Kidney (tissue), 14 donors: ENCODE data around the gene ADAMTSL3. TPM values are rescaled to one million over a fixed set of nuclear protein-coding genes. Genes with fewer than 3 reads are reported as not detected.

Experiments used
- DNase-seq, 5 donors: peaks; one replicate each; pipeline ENCODE4 v3.0.0-alpha.2; 2013 to 2020
- FAIRE-seq: peaks from 2 replicates; lab custom pipeline; 2012; peaks lifted over from hg19 to GRCh38; lab: Jason Lieb, UNC
- H3K27ac ChIP-seq, 2 donors: one replicate each; pipeline ENCODE4 v1.7.0; 2013; ENCODE audit warnings: low read depth in 2 of 2, low read length in 2 of 2, inconsistent platforms in 1 of 2
- H3K27me3 ChIP-seq: one replicate; pipeline ENCODE4 v1.7.1; 2013; ENCODE audit warnings: low read length, inconsistent platforms; ENCODE audit not compliant: control insufficient read depth, insufficient read depth
- H3K36me3 ChIP-seq, 3 donors: one replicate each; pipeline versions ENCODE4 v1.7.0 to v1.7.1; 2013; ENCODE audit warnings: low read length in 3 of 3, control low read depth in 1 of 3, inconsistent platforms in 1 of 3; ENCODE audit not compliant: insufficient read depth in 3 of 3, control insufficient read depth in 2 of 3
- H3K4me1 ChIP-seq, 3 donors: one replicate each; pipeline versions ENCODE4 v1.7.0 to v1.7.1; 2013; ENCODE audit warnings: low read length in 3 of 3, inconsistent platforms in 1 of 3, low read depth in 1 of 3; ENCODE audit not compliant: control insufficient read depth in 2 of 3, insufficient read depth in 2 of 3
- H3K4me3 ChIP-seq, 3 donors: one replicate each; pipeline versions ENCODE4 v1.7.0 to v1.8.1; 2013; ENCODE audit warnings: low read length in 3 of 3, control low read depth in 1 of 3, inconsistent platforms in 1 of 3
- H3K9ac ChIP-seq, 3 donors: one replicate each; pipeline versions ENCODE4 v1.7.0 to v1.7.1; 2013; ENCODE audit warnings: low read length in 3 of 3, control low read depth in 1 of 3, inconsistent platforms in 1 of 3
- H3K9me3 ChIP-seq, 3 donors: one replicate each; pipeline versions ENCODE4 v1.7.0 to v1.7.1; 2013; ENCODE audit warnings: low read length in 3 of 3, control low read depth in 1 of 3, inconsistent platforms in 1 of 3; ENCODE audit not compliant: control insufficient read depth in 2 of 3, insufficient read depth in 1 of 3
- CTCF ChIP-seq: IDR thresholded peaks from 3 replicates; pipeline ENCODE4 v1.5.1; 2012; ENCODE audit warnings: mild to moderate bottlenecking, moderate library complexity, borderline replicate concordance; ENCODE audit not compliant: insufficient read depth; ENCODE audit errors: extremely low read depth
- intact Hi-C: fragments of 100-400 bp; cut with DNase I; formaldehyde crosslinking; loops from one replicate; pipeline ENCODE4 v1.11.1; 2022
- polyA plus RNA-seq: library from polyadenylated mRNA; stranded (reverse); fragments of 350-450 nt; fragmentation: Illumina TruSeq; extraction: RNeasy Lipid Tissue Mini Kit (QIAGEN cat#74804); gene quantifications from one replicate; pipeline ENCODE4 v1.2.3, GENCODE V29; 2014; ENCODE audit warnings: low read depth, low replicate concordance; ENCODE audit not compliant: insufficient read depth
- total RNA-seq: library from RNA; stranded (reverse); fragmentation: NEBNext Ultra II Directional; extraction: Animal tissue kit (Norgen Biotek cat#: 25700); gene quantifications from one replicate; pipeline ENCODE4 v1.2.1, GENCODE V29; 2021
- donor health status: control.
- donor health status: control.
- donor health status: control.
- donor health status: control.
- donor health status: control.
- donor health status: DM: yes; HTN: yes; CAD: no.
- donor health status: Normal renal cell carcinoma (clear cell type).

ADAMTSL3 gene
- total and polyA plus RNA-seq, 2 donors from 2014 or later: 1.6 to 23.4 TPM

- Histone ChIP-seq H3K4me1 (peaks cover 0 to 4% (median 0%) of the 10 kb centered on the region in 3 donors), H3K36me3 (no peaks in the 10 kb centered on the region), H3K27ac (no peak overlapping the region), H3K4me3 (no peak overlapping the region), H3K9ac (no peak overlapping the region), H3K9me3 (no peaks in the 10 kb centered on the region), H3K27me3 (no peaks in the 10 kb centered on the region)
- intact Hi-C loops: no loop called here
- DNase-seq (no peak), FAIRE-seq (no peak)
- TF ChIP-seq CTCF: no peak
Observed at GRCh38 chr15:83612898-83613635, 40.9 kb upstream of the ADAMTSL3 start.

GRCh38 chr15:83613714-83614113, 40.2 kb upstream of the ADAMTSL3 start:
- Histone ChIP-seq H3K9ac (no peak overlapping the region), H3K36me3 (no peaks in the 10 kb centered on the region), H3K9me3 (no peaks in the 10 kb centered on the region), H3K4me1 (peaks cover 0 to 4% (median 0%) of the 10 kb centered on the region in 3 donors), H3K4me3 (no peak overlapping the region), H3K27ac (no peak overlapping the region), H3K27me3 (no peaks in the 10 kb centered on the region)
- DNase-seq (no peak), FAIRE-seq (no peak)
- TF ChIP-seq CTCF: no peak
- intact Hi-C loops: no loop called here

- no peaks in the 10 kb centered on the region for H3K27me3 ChIP-seq
- intact Hi-C loops: no loop called here
- DNase-seq (no peak), FAIRE-seq (no peak)
- H3K9me3 ChIP-seq: peaks cover 0 to 3% (median 0%) of the 10 kb centered on the region in 3 donors
- H3K4me3 ChIP-seq: no peak overlapping the region
- no peaks in the 10 kb centered on the region for H3K36me3 ChIP-seq
- TF ChIP-seq CTCF: no peak
- no peaks in the 10 kb centered on the region for H3K4me1 ChIP-seq
- no peak overlapping the region for H3K27ac ChIP-seq
- no peak overlapping the region for H3K9ac ChIP-seq
Observed at GRCh38 chr15:83616840-83617239, 37.1 kb upstream of the ADAMTSL3 start.
